A673 (cell line): ENCODE data around the gene POLE2. TPM values are rescaled to one million over a fixed set of nuclear protein-coding genes. Genes with fewer than 3 reads are reported as not detected.

ENCODE experiments used
- BruUV-seq: library from RNA; stranded (reverse); fragments of 400-500 nt; replicated peaks from 2 replicates; lab custom pipeline; 2021; lab: Mats Ljungman, UMichigan
- CTCF ChIA-PET: fragments of 300-600 bp; sonication (Branson Sonifier 250); formaldehyde crosslinking; loops from one replicate; lab custom pipeline; 2022; ENCODE audit warnings: antibody characterized with exemption; lab: Charles Lee
- POLR2A ChIA-PET: fragments of 300-600 bp; sonication (Branson Sonifier 250); formaldehyde crosslinking; loops from one replicate; lab custom pipeline; 2022; ENCODE audit warnings: antibody characterized with exemption; ENCODE audit not compliant: low non-redundant PET; lab: Charles Lee
- DNase-seq: peaks from one replicate; pipeline ENCODE4 v3.0.0-alpha.2; 2015; ENCODE audit warnings: low spot score
- H3K27ac ChIP-seq: fragments of 200-600 bp; sonication (generic); 2 replicates; pipeline ENCODE4 v1.5.1; 2016; ENCODE audit warnings: mixed run types, low read depth, mild to moderate bottlenecking, mixed read lengths, antibody characterized with exemption, low read length; ENCODE audit not compliant: poor library complexity, severe bottlenecking
- H3K27me3 ChIP-seq: fragments of 200-600 bp; sonication (generic); replicated peaks from 2 replicates; pipeline ENCODE4 v1.6.1; 2017; ENCODE audit warnings: mixed run types, low read depth, mild to moderate bottlenecking, mixed read lengths, antibody characterized with exemption, low read length; ENCODE audit not compliant: insufficient read depth, poor library complexity
- H3K36me3 ChIP-seq: fragments of 200-600 bp; sonication (generic); 2 replicates; pipeline ENCODE4 v1.6.1; 2016; ENCODE audit warnings: mixed run types, mild to moderate bottlenecking, mixed read lengths, antibody characterized with exemption, low read length; ENCODE audit not compliant: insufficient read depth, poor library complexity, severe bottlenecking
- H3K4me1 ChIP-seq: fragments of 200-600 bp; sonication (generic); 2 replicates; pipeline ENCODE4 v1.6.1; 2017; ENCODE audit warnings: mixed run types, mild to moderate bottlenecking, mixed read lengths, antibody characterized with exemption, low read length; ENCODE audit not compliant: insufficient read depth, poor library complexity, severe bottlenecking
- H3K4me3 ChIP-seq: fragments of 200-600 bp; sonication (generic); 2 replicates; pipeline ENCODE4 v1.5.1; 2016; ENCODE audit warnings: low read depth, mixed run types, mild to moderate bottlenecking, mixed read lengths, low read length; ENCODE audit not compliant: poor library complexity, severe bottlenecking
- H3K9me3 ChIP-seq: fragments of 200-600 bp; sonication (generic); 2 replicates; pipeline ENCODE4 v1.6.1; 2016; ENCODE audit warnings: mixed run types, low read depth, mild to moderate bottlenecking, mixed read lengths, antibody characterized with exemption, low read length; ENCODE audit not compliant: poor library complexity, severe bottlenecking
- EZH2 ChIP-seq: fragments of 200-600 bp; sonication (generic); IDR thresholded peaks from 2 replicates; pipeline ENCODE4 v1.6.1; 2017; ENCODE audit warnings: borderline replicate concordance, low read depth, mild to moderate bottlenecking, mixed read lengths, antibody characterized with exemption, low read length; ENCODE audit not compliant: poor library complexity, severe bottlenecking
- intact Hi-C: fragments of 100-400 bp; cut with micrococcal nuclease; formaldehyde crosslinking; loops from one replicate; pipeline ENCODE4 v1.10.0; 2022; ENCODE audit not compliant: unreplicated experiment
- total RNA-seq: library from RNA; stranded (reverse); gene quantifications from 2 replicates; pipeline ENCODE4 v1.2.3, GENCODE V29; 2021
- TF ChIP-seq, protein P1 (sequence below): fragments of 300-800, 200-600 bp; sonication (generic); conservative IDR thresholded peaks from 2 replicates; pipeline ENCODE4 v1.5.1; 2017; ENCODE audit warnings: low read depth, mild to moderate bottlenecking, antibody characterized with exemption, low read length, moderate library complexity, mixed read lengths

Gene POLE2
- total RNA-seq, 1 experiment from 2014 or later, result 42.1 TPM

DNA sequence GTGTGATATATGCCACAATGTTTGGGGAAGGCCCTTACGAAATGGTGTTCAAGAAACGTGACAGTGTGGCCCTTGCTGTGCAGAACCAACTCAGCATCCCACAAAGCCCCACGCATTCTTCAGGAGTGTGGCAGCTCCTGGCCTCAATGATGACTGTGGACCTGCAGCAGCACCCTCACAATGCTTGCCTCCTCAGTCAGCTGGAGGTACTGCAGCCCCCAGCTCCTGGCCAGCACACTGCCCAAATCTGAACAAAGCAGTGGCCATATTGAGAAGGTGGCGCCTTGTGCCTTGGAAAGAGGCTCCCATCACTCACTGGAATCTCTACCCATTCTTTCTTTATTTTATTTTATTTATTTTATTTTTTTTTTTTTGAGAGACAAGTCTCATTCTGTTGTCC, 10.4 kb downstream of the POLE2 start:
- ChIA-PET CTCF (interaction anchor here (0.6 to 0.7 kb wide), 2 partner anchors 15 to 69 kb away, joined by 3 to 7 read pairs; no protein-coding TSS in a partner anchor), POLR2A (no interaction called here)
- no peak overlapping the region for H3K4me3 ChIP-seq
- BruUV-seq, result no TSS peak
- no peaks in the 10 kb centered on the region for H3K4me1 ChIP-seq
- no peak for DNase-seq
- peaks cover 66% of the 10 kb centered on the region for H3K36me3 ChIP-seq
- no peaks in the 10 kb centered on the region for H3K27me3 ChIP-seq
- no peaks in the 10 kb centered on the region for H3K9me3 ChIP-seq
- intact Hi-C loops, result no loop called here
- TF ChIP-seq EZH2, result no peak
- TF ChIP-seq, protein P1, sequence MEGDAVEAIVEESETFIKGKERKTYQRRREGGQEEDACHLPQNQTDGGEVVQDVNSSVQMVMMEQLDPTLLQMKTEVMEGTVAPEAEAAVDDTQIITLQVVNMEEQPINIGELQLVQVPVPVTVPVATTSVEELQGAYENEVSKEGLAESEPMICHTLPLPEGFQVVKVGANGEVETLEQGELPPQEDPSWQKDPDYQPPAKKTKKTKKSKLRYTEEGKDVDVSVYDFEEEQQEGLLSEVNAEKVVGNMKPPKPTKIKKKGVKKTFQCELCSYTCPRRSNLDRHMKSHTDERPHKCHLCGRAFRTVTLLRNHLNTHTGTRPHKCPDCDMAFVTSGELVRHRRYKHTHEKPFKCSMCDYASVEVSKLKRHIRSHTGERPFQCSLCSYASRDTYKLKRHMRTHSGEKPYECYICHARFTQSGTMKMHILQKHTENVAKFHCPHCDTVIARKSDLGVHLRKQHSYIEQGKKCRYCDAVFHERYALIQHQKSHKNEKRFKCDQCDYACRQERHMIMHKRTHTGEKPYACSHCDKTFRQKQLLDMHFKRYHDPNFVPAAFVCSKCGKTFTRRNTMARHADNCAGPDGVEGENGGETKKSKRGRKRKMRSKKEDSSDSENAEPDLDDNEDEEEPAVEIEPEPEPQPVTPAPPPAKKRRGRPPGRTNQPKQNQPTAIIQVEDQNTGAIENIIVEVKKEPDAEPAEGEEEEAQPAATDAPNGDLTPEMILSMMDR, result no peak
- no peak overlapping the region for H3K27ac ChIP-seq

DNA sequence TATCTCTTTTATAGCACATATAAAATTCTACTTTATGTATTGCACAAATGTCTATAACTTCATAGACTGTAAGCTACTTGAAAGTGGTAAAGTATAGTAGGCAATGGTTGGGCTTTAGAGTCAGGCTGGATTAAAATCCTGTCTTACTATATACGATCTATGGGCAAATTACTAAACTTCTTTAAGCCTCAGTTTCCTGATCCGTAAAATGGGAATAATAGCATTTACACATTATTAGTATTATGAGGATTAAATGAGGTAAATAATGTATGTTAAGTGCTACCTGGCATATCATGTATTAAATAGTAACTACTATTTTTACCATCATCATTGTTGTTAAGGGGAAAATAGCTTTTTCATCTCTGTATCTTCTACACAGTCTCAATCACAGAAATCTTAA, 14.4 kb downstream of the POLE2 start:
- Histone ChIP-seq H3K9me3 (no peaks in the 10 kb centered on the region), H3K4me1 (no peaks in the 10 kb centered on the region), H3K27ac (no peak overlapping the region), H3K4me3 (no peak overlapping the region), H3K36me3 (peaks cover 31% of the 10 kb centered on the region), H3K27me3 (no peaks in the 10 kb centered on the region)
- TF ChIP-seq, protein P1, result no peak
- TF ChIP-seq EZH2, result no peak
- no peak for DNase-seq
- POLR2A ChIA-PET, result no interaction called here
- no TSS peak for BruUV-seq
- intact Hi-C loops, result no loop called here
- CTCF ChIA-PET, result no interaction called here

DNA sequence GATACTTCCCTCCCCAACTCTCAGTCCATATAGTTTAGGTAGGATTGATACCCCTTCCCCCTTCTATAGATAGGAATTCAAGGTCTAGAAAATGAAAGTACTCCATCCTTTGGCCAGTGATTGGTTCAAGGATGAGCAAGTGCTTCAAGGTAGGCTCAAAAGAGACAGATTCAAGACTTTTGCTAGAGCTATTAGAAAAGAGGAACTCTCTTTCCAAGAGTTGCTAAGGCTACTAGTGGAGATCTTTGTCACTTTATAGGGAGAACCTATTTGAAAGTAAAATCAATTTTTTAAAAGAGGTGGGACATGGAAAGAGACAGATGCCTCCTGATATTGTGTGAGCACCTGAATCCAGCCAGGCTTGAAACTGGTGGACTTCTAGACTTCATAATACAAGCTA, 17.5 kb downstream of the POLE2 start:
- Histone ChIP-seq H3K27me3 (no peaks in the 10 kb centered on the region), H3K27ac (no peak overlapping the region), H3K9me3 (no peaks in the 10 kb centered on the region), H3K36me3 (peaks cover 18% of the 10 kb centered on the region), H3K4me1 (no peaks in the 10 kb centered on the region), H3K4me3 (no peak overlapping the region)
- ChIA-PET CTCF (no interaction called here), POLR2A (no interaction called here)
- no TSS peak for BruUV-seq
- TF ChIP-seq, protein P1, result no peak
- no peak for TF ChIP-seq EZH2
- DNase-seq, result no peak
- intact Hi-C loops, result no loop called here
